Hepatocyte (in vitro differentiated cells): ENCODE measurements around the gene TLE7. TPM values are rescaled to one million over a fixed set of nuclear protein-coding genes. Genes with fewer than 3 reads are reported as not detected.
A peak's percentile ranks its signal among the peaks of the same experiment; 100 is the strongest.

Experiments
- DNase-seq: peaks from one replicate; pipeline ENCODE4 v3.0.0-alpha.2; 2016; ENCODE audit warnings: low spot score
- H2AFZ ChIP-seq: fragments of 200-600 bp; sonication (generic); 2 replicates; pipeline ENCODE4 v1.6.0; 2016; ENCODE audit warnings: antibody characterized with exemption, mild to moderate bottlenecking
- H3K27ac ChIP-seq: fragments of 200-600 bp; sonication (generic); 2 replicates; pipeline ENCODE4 v1.5.1; 2016; ENCODE audit warnings: mild to moderate bottlenecking
- H3K27me3 ChIP-seq: fragments of 200-600 bp; sonication (generic); 2 replicates; pipeline ENCODE4 v1.6.1; 2016
- H3K36me3 ChIP-seq: fragments of 200-600 bp; sonication (generic); replicated peaks from 2 replicates; pipeline ENCODE4 v1.5.1; 2016; ENCODE audit warnings: low read depth; ENCODE audit not compliant: insufficient read depth
- H3K4me1 ChIP-seq: fragments of 200-600 bp; sonication (generic); 2 replicates; pipeline ENCODE4 v1.5.1; 2016; ENCODE audit warnings: mild to moderate bottlenecking, moderate library complexity; ENCODE audit not compliant: insufficient read depth
- H3K4me2 ChIP-seq: fragments of 200-600 bp; sonication (generic); 2 replicates; pipeline ENCODE4 v1.6.0; 2016
- H3K4me3 ChIP-seq: fragments of 200-600 bp; sonication (generic); 2 replicates; pipeline ENCODE4 v1.5.1; 2016; ENCODE audit warnings: mild to moderate bottlenecking
- H3K79me2 ChIP-seq: fragments of 200-600 bp; sonication (generic); 2 replicates; pipeline ENCODE4 v1.6.0; 2017; ENCODE audit warnings: mild to moderate bottlenecking
- H3K9me2 ChIP-seq: fragments of 200-600 bp; sonication (generic); replicated peaks from 2 replicates; pipeline ENCODE4 v1.6.0; 2017; ENCODE audit warnings: mild to moderate bottlenecking; ENCODE audit not compliant: insufficient read depth
- H3K9me3 ChIP-seq: fragments of 200-600 bp; sonication (generic); 2 replicates; pipeline ENCODE4 v1.5.1; 2016; ENCODE audit warnings: low read depth, mild to moderate bottlenecking
- H4K20me1 ChIP-seq: fragments of 200-600 bp; sonication (generic); 2 replicates; pipeline ENCODE4 v1.6.0; 2016; ENCODE audit warnings: mild to moderate bottlenecking; ENCODE audit not compliant: insufficient read depth, poor library complexity, severe bottlenecking
- CTCF ChIP-seq: fragments of 200-600 bp; sonication (generic); IDR thresholded peaks from 2 replicates; pipeline ENCODE4 v1.5.1; 2016; ENCODE audit warnings: antibody characterized with exemption, mild to moderate bottlenecking; ENCODE audit not compliant: poor library complexity
- EZH2 ChIP-seq: fragments of 200-600 bp; sonication (generic); IDR thresholded peaks from 2 replicates; pipeline ENCODE4 v1.6.1; 2016; ENCODE audit warnings: antibody characterized with exemption, mild to moderate bottlenecking, borderline replicate concordance
- EZH2phosphoT487 ChIP-seq: fragments of 200-600 bp; sonication (generic); IDR thresholded peaks from one replicate; pipeline ENCODE4 v1.6.1; 2018; ENCODE audit warnings: antibody characterized with exemption, mild to moderate bottlenecking, low read depth, moderate library complexity; ENCODE audit not compliant: unreplicated experiment, severe bottlenecking
- WGBS: methylation state at CpG from one replicate; pipeline ENCODE4 v1.1.6; 2016; ENCODE audit warnings: low lambda C conversion rate; ENCODE audit errors: missing lambda C conversion rate; 5-methylcytosine and 5-hydroxymethylcytosine counted together
- polyA plus RNA-seq: library from polyadenylated mRNA; unstranded; fragments of >200 nt; fragmentation: Nextera tagmentation; extraction: Ambion mirVana; gene quantifications from 2 replicates; pipeline ENCODE4 v1.2.1, GENCODE V29; 2016
- total RNA-seq: library from RNA; depleted of rRNA; stranded (reverse); fragments of >200 nt; gene quantifications from 2 replicates; pipeline ENCODE4 v1.2.3, GENCODE V29; 2014

Gene TLE7
- total and polyA plus RNA-seq, 2 experiments from 2014 or later: not detected

- H3K27ac ChIP-seq: no peak overlapping the region
- no peaks in the 10 kb centered on the region for H3K9me3 ChIP-seq
- no peaks in the 10 kb centered on the region for H3K79me2 ChIP-seq
- H3K9me2 ChIP-seq: no peaks in the 10 kb centered on the region
- H3K4me3 ChIP-seq: no peak overlapping the region
- H4K20me1 ChIP-seq: no peaks in the 10 kb centered on the region
- 79% methylated on average over 2 of the region's 2 CpGs for WGBS
- no peak for TF ChIP-seq CTCF
- no peak for TF ChIP-seq EZH2
- TF ChIP-seq EZH2phosphoT487: no peak
- DNase-seq: no peak
- no peaks in the 10 kb centered on the region for H3K36me3 ChIP-seq
- no peak overlapping the region for H3K4me2 ChIP-seq
- H3K4me1 ChIP-seq: no peaks in the 10 kb centered on the region
- peaks cover 14% of the 10 kb centered on the region for H3K27me3 ChIP-seq
- no peak overlapping the region for H2AFZ ChIP-seq
Measured at GRCh38 chr16:71428883-71429282, 13.0 kb downstream of the TLE7 start.

- Histone ChIP-seq H3K9me2 (no peaks in the 10 kb centered on the region), H3K4me1 (no peaks in the 10 kb centered on the region), H3K9me3 (no peaks in the 10 kb centered on the region), H3K27ac (no peak overlapping the region), H4K20me1 (no peaks in the 10 kb centered on the region), H3K4me3 (no peak overlapping the region), H3K27me3 (peaks cover 14% of the 10 kb centered on the region), H3K36me3 (no peaks in the 10 kb centered on the region), H2AFZ (no peak overlapping the region), H3K4me2 (no peak overlapping the region), H3K79me2 (no peaks in the 10 kb centered on the region)
- TF ChIP-seq EZH2phosphoT487: no peak
- DNase-seq: no peak
Measured at GRCh38 chr16:71428385-71428784, 13.5 kb downstream of the TLE7 start.

GRCh38 chr16:71426880-71427615, 14.8 kb downstream of the TLE7 start:
- Histone ChIP-seq H3K36me3 (no peaks in the 10 kb centered on the region), H3K4me1 (no peaks in the 10 kb centered on the region), H3K9me2 (no peaks in the 10 kb centered on the region), H3K27me3 (peaks cover 14% of the 10 kb centered on the region), H4K20me1 (no peaks in the 10 kb centered on the region), H3K9me3 (no peaks in the 10 kb centered on the region), H2AFZ (no peak overlapping the region), H3K79me2 (no peaks in the 10 kb centered on the region), H3K4me3 (no peak overlapping the region), H3K4me2 (peak overlapping the region; percentile 73), H3K27ac (peak overlapping the region; percentile 1)
- no peak for DNase-seq
- WGBS: 65% methylated on average over 12 of the region's 12 CpGs
- no peak for TF ChIP-seq EZH2
- no peak for TF ChIP-seq CTCF
- no peak for TF ChIP-seq EZH2phosphoT487

- TF ChIP-seq EZH2phosphoT487: no peak
- no peak for TF ChIP-seq CTCF
- H4K20me1 ChIP-seq: no peaks in the 10 kb centered on the region
- H3K79me2 ChIP-seq: no peaks in the 10 kb centered on the region
- H3K9me2 ChIP-seq: no peaks in the 10 kb centered on the region
- H3K36me3 ChIP-seq: no peaks in the 10 kb centered on the region
- DNase-seq: peak; percentile 81
- peak overlapping the region; percentile 22 for H3K4me3 ChIP-seq
- peak overlapping the region; percentile 39 for H2AFZ ChIP-seq
- no peaks in the 10 kb centered on the region for H3K4me1 ChIP-seq
- H3K9me3 ChIP-seq: no peaks in the 10 kb centered on the region
- H3K27ac ChIP-seq: peak overlapping the region; percentile 1
- peak overlapping the region; percentile 73 for H3K4me2 ChIP-seq
- 1% methylated on average over 35 of the region's 48 CpGs for WGBS
- peaks cover 14% of the 10 kb centered on the region for H3K27me3 ChIP-seq
Measured at GRCh38 chr16:71426069-71426879, 15.6 kb downstream of the TLE7 start.
